ENCODE data around the gene JAKMIP3.
"Not testable (repeated sequence)": the region's sequence is repeated elsewhere in the genome, so short reads cannot be mapped to it uniquely, and the experiment has no call there.

JAKMIP3 gene

GRCh38 chr10:132066812-132067211 is 1.1 kb downstream of the JAKMIP3 start:
- no peak for DNase-seq

- DNase-seq = no peak
Measured at GRCh38 chr10:132068431-132069121, 2.8 kb downstream of the JAKMIP3 start.

- DNase-seq = no peak
Measured at GRCh38 chr10:132069122-132069848, 3.5 kb downstream of the JAKMIP3 start.

GRCh38 chr10:132069849-132070182 is 4.1 kb downstream of the JAKMIP3 start:
- DNase-seq = no peak

- DNase-seq = no peak
Measured at GRCh38 chr10:132070724-132071123, 5.0 kb downstream of the JAKMIP3 start.

GRCh38 chr10:132071667-132072066 is 5.9 kb downstream of the JAKMIP3 start:
- DNase-seq = no peak

GRCh38 chr10:132075909-132076577 is 10.3 kb downstream of the JAKMIP3 start:
- DNase-seq = no peak

- DNase-seq = no peak
Measured at GRCh38 chr10:132076578-132077081, 10.9 kb downstream of the JAKMIP3 start.

GRCh38 chr10:132077091-132077490 is 11.3 kb downstream of the JAKMIP3 start:
- DNase-seq = no peak

GRCh38 chr10:132078746-132079345 is 13.1 kb downstream of the JAKMIP3 start:
- no peak for DNase-seq

GRCh38 chr10:132084384-132084783 is 18.6 kb downstream of the JAKMIP3 start:
- DNase-seq = not testable (repeated sequence)

GRCh38 chr10:132093236-132093635 is 27.5 kb downstream of the JAKMIP3 start:
- DNase-seq = not testable (repeated sequence)

GRCh38 chr10:132094581-132095234 is 29.0 kb downstream of the JAKMIP3 start:
- no peak for DNase-seq

GRCh38 chr10:132095403-132096113 is 29.8 kb downstream of the JAKMIP3 start:
- no peak for DNase-seq

- DNase-seq = no peak
Measured at GRCh38 chr10:132096223-132096622, 30.5 kb downstream of the JAKMIP3 start.

- DNase-seq = no peak
Measured at GRCh38 chr10:132096863-132097478, 31.2 kb downstream of the JAKMIP3 start.

- DNase-seq = no peak
Measured at GRCh38 chr10:132097609-132098377, 32.0 kb downstream of the JAKMIP3 start.

GRCh38 chr10:132098539-132099388 is 33.0 kb downstream of the JAKMIP3 start:
- DNase-seq = no peak

GRCh38 chr10:132099389-132100090 is 33.8 kb downstream of the JAKMIP3 start:
- no peak for DNase-seq

Measured in DMS79 treated with DMSO at 0.1 percent for 48 hours (cell line).